Endothelial cell of hepatic sinusoid (primary cell): ENCODE measurements around the gene CRELD1.
"Not testable (repeated sequence)": the region's sequence is repeated elsewhere in the genome, so short reads cannot be mapped to it uniquely, and the experiment has no call there.

Experiments
- in situ Hi-C: cut with HindIII; loops from 2 replicates; pipeline ENCODE4 v1.10.0; 2017; ENCODE audit warnings: low sequenced_read_pairs

The CRELD1 gene

DNA sequence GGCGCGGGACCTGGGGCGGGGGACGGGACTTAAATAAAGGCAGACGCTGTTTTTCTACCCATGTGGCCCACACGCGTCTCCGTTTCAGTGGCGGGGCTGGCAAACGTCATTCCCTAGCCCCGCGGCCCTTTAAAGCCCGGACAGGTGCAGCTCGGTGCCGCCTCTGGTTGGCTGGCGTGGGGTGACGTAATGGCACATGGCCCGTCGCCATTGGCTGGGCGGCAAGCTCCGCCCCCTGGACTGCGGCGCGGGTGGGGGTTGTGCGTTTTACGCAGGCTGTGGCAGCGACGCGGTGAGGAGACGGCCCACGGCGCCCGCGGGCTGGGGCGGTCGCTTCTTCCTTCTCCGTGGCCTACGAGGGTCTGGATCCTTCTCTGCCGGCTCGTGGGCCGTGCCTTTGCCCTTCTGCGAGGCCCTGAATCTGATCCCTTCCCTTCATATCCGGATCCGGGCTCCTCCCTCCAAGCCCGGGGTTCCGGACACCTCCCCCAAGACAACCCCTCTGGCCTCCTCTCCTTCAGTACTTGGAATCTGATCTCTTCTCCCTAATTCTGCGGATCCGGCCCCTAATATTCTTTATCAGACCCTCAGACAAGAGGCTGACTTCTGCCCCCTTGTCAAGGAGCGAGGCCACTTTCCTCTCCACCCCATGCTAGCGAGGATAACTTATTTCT lies at the start of gene CRELD1:
Gene CRELD1, plus strand, starts transcription at position 274 of the 674 bp plus-strand sequence. CDS start 605 bp downstream, outside the sequence.
- in situ Hi-C loops = loop anchor here (5.0 kb wide), 1 partner anchor 99 kb away; no protein-coding TSS in a partner anchor

DNA sequence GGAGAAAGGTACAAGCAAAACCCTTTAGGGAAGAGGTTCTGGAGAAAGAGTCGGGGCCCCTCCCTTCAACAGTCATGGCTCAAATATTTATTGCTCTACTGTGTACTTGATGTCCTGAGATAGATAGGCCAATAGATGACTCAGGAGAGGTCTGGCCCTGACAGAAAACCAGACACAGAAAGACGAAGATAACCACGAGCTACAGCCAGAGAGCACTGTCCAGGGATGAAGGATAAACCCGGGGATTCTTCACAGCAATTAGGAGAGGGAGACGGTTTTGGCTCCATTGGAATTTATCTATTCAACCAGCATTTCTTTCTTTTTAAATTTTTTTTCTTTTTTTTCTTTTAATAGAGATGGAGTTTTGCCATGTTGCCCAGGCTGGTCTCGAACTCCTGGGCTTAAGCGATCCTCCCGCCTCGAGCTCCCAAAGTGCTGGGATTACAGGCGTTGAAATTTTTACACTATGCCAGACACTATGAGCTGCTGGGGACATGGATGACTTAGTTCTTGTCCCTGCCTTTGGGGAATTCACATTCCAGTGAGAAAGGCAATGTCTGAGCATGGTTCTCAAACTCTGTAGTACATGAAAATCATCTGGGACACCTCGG lies 49.0 kb upstream of the CRELD1 start:
- in situ Hi-C loops = no loop called here

GRCh38 chr3:9886328-9886727 lies 47.3 kb upstream of the CRELD1 start:
- in situ Hi-C loops = no loop called here

- in situ Hi-C loops = no loop called here
Measured at GRCh38 chr3:9887480-9887879, 46.2 kb upstream of the CRELD1 start.

DNA sequence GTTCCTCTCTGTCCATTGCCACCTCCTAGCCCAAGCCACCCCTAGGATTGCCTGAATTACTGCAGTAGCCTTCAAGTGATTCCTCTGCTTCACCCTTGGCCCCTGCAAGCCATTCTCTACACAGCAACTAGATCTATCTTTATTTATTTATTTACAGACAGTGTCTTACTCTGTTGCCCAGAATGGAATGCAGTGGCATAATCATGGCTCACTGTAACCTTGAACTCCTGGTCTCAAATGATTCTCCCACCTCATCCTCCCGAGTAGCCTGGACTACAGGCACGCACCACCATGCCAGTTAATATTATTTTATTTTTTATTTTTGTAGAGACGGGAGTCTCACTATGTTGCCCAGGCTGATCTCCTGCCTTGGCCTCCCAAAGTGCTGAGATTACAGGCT lies 45.1 kb upstream of the CRELD1 start:
- in situ Hi-C loops = no loop called here

DNA sequence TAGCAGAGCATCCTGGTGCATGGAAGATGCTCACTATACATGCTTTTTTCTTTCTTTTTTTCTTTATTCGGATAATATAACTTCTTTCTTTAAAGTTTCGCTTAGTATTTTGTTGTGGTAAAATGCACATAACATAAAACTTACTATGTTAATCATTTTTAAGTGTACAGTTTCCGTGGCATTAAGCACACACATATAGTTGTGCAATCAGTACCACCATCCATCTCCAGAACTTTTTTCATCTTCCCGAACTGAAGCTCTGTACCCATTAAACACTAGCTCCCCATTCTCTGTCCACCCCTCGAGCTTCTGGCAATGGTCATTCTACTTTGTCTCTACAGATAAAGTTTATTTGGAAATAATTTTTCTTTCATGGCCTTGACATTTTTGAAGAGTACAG lies 44.2 kb upstream of the CRELD1 start:
- in situ Hi-C loops = no loop called here

DNA sequence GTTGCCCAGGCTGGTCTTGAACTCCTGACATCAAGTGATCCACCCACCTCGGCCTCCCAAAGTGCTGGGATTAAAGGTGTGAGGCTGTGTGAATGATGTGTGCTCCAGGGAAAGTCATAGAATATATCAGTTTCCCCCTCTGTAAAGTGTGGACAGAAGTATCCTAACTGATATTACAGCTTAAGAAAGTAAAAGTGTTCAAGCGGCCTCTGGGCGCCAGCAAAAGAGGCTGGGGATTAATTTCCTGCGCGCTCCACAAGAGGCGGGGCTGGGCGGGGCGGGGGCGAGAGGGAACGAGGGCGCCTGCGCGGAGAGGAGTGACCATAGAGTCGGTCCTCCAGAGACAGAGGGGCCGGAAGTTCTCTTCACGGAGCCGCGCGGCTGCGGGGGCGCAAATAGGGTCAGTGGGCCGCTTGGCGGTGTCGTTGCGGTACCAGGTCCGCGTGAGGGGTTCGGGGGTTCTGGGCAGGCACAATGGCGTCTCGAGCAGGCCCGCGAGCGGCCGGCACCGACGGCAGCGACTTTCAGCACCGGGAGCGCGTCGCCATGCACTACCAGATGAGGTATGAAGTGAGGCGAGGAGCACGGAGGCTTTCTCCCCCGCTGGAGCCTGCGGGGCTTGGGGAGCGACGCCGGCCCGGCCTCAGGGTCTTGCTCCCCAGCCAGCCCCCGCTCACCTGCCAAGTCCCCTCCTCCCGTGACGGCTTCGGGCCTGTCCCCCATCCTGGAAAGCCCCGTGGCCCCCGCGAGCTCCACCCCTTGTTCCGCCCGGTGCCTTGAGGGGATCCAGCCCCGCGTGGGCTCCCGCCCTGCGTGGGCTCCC lies 43.2 kb upstream of the CRELD1 start, which contains the start of gene JAGN1:
Gene JAGN1, plus strand, starts transcription at position 362 of the 823 bp plus-strand sequence. Its CDS starts 113 bp downstream, at position 475.
- in situ Hi-C loops = no loop called here

DNA sequence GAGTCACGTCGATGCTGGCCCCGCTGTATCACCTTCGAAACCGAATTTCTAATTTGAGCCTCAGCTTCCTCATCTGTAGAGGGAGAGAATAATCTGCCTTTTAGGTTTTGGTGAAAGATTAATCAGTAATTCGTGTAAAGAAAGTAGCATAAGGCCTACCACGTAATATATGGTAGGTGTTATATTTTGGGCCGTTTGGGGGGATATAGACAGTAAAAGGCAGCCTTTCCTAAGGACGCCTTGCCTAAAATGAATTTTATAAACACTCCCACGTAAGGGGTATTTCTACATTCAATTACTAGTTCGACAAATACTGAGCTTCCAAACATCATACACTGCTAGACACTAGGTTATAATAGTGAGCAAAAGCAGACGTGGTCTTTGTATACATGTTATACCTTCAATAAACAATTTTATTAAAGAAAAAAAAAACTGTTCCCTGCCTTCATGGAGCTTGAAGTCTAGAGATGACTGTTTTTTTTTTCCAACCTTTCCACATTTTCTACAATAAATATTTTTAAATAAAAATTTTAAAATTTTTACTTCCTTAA lies 42.5 kb upstream of the CRELD1 start:
- in situ Hi-C loops = no loop called here

DNA sequence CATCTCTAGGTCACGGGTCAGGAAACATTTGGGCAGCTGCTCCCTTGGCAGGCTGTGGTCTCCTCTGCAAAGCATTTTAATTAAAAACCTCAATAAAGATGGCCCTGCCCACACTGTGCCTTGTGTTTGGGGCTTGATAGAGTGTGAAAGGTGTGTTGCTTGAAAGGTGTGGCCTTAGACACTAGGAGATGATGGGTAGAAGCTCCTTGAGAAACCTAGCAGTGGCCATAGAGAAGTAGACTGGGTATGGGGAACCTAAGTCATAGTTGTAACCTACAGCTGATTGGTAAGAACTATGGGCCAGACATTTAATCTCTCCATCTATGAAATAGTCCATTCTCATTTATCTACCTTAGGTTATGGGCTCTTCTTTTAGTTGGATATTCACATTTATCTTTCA lies 39.9 kb upstream of the CRELD1 start:
- in situ Hi-C loops = no loop called here

- in situ Hi-C loops = not testable (repeated sequence)
Measured at GRCh38 chr3:9895715-9896114, 37.9 kb upstream of the CRELD1 start.

DNA sequence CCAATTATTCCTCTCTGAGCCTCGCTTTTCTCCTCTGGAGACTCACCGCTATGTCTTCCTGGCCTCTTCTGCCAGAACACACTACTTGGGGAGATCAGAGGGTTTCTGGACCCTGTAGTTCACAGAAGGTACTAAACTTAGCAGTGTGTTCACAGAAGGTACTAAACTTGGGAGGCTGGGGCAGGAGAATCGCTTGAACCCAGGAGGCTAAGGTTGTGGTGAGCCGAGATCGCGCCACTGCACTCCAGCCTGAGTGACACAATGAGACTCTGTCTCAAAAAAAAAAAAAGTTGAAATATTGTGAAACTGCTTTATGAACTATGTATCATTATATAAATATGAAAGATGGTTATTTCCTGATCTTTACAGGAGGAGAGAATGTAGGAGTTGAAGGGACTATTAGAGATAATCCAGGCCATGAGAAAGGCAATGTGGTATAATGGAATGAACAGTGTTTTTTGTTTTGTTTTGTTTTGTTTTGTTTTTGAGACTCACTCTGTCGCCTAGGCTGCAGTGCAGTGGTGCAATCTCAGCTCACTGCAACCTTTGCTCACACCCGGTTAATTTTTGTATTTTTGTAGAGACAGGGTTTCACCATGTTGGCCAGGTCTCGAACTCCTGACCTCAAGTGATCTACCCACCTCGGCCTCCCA lies 36.8 kb upstream of the CRELD1 start:
- in situ Hi-C loops = not testable (repeated sequence)

- in situ Hi-C loops = no loop called here
Measured at GRCh38 chr3:9897408-9898372, 35.9 kb upstream of the CRELD1 start.

DNA sequence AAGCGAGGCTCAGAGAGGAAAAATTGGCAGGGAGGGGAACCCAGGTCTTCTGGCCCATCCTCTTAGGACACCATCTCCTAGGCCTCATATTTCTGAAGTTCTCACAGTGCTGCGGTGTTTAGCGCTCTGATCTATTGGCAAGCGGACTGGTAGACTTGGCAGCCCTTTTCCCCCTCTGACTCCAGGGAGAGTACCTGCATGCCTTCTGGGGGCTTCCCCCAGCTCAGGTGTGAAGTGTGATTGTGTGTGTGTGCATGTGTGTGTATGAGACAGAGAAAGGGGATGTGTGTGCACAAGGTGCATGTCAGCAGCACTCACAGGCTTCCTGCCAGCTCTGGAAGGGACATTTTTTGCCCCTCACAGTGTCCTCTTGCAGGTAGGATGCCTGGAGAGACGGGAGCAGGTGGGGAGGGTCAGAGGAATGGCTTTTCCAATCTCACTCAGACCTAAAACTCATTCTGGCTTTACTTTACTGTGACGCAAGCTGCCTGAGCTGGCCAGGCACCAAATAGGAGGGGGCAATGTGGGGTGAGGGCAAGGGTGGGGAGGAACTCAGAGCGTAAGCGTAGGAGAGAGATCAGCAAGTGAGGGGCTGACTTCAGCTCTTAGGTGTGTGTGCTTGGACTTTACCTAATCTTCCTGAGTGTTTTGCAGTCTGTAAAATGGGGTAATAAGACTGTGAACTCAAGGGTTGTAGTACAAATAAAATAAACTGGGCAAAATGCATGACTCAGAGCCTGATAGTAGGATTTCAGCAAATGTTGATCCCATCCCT lies 35.0 kb upstream of the CRELD1 start:
- in situ Hi-C loops = no loop called here

DNA sequence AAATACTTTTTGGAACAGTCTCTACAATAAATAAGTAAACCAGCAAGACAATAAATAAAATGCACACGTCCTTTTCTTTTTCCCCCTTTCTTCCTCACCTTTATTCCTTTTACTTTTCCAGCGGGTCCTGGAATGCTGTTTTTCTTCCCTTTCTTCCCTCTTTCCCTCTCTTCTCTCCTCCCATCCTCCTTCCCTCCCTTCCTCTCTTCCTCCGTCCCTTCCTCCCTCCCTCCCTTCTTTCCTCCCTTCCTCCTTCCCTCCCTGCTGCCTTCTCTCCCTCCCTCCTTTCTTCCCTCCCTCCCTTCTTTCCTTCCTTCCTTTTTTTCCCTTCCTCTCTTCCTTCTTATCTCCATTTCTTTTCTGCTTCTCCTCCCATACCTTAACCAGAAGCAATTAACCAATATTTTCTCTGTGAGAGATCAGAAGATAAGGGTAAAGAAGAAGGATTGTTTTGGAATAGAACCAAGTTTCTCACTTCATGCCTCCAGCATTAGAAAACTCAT lies 34.3 kb upstream of the CRELD1 start:
- in situ Hi-C loops = no loop called here

DNA sequence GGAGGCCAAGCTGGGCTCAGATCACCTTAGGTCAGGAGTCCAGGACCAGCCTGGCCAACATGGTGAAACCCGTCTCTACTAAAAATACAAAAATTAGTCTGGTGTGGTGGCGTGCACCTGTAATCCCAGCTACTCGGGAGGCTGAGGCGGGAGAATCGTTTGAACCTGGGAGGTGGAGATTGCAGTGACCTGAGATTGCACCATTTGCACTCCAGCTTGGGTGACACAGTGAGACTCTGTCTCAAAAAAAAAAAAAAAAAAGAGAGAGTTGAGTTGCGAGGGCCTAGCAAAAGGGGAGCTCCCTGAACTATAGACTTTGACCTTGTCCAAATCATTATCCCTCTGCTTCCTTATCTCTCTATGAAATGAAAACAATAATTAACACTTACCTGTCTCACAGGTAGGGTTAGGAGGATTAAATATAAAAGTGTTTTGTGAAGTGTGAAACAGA lies 32.6 kb upstream of the CRELD1 start:
- in situ Hi-C loops = loop anchor here (5.0 kb wide), 1 partner anchor 49 kb away; no protein-coding TSS in a partner anchor

DNA sequence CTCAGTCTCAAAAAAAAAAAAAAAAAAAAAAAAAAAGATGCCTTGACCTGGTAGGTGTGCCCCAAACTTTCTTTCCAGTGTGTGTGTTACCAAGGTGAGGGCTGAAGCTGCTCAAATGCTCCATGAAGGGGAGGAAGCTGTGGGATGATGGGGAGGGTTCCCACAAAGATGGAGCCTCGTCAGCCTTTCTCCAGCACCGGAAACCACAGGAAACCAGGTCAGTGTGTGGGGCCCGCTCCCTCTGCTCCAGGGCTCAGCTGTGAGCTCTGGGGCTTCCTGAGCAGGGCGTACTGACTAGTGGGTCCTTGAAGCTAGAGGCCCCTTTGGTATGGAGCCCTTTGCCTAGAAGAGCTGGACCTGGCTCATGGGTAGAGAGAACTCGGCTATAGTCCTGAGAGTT lies 31.7 kb upstream of the CRELD1 start:
- in situ Hi-C loops = loop anchor here (5.0 kb wide), 1 partner anchor 50 kb away; no protein-coding TSS in a partner anchor

GRCh38 chr3:9902372-9903237 lies 31.0 kb upstream of the CRELD1 start, which contains the start of gene IL17RE:
Gene IL17RE, plus strand, starts transcription at chr3:9902848. Its CDS starts 85 bp downstream, at chr3:9902933.
- in situ Hi-C loops = loop anchor here (5.0 kb wide), 1 partner anchor 50 kb away; no protein-coding TSS in a partner anchor
